GM19023 (cell line): ENCODE data around the gene ADAMTSL5.

ENCODE experiments used
- ATAC-seq: cut with Tn5 transposase; IDR thresholded peaks from one replicate; pipeline ENCODE4 v1.9.1; 2021; ENCODE audit warnings: mild to moderate bottlenecking, moderate library complexity; ENCODE audit not compliant: unreplicated experiment

Gene ADAMTSL5

GRCh38 chr19:1468274-1468820, 44.5 kb downstream of the ADAMTSL5 start:
- no peak for ATAC-seq

GRCh38 chr19:1467490-1468273, 45.1 kb downstream of the ADAMTSL5 start:
- ATAC-seq = no peak

- no peak for ATAC-seq
These were observed 45.7 kb downstream of the ADAMTSL5 start for GRCh38 chr19:1467215-1467489.

GRCh38 chr19:1466461-1467214, 46.2 kb downstream of the ADAMTSL5 start:
- ATAC-seq = no peak

- ATAC-seq = no peak
These were observed 46.8 kb downstream of the ADAMTSL5 start for GRCh38 chr19:1466018-1466460.

- ATAC-seq = no peak
These were observed 47.4 kb downstream of the ADAMTSL5 start for GRCh38 chr19:1465191-1466016.

GRCh38 chr19:1461862-1462261, 51.0 kb downstream of the ADAMTSL5 start:
- ATAC-seq = no peak

- no peak for ATAC-seq
These were observed 52.5 kb downstream of the ADAMTSL5 start for GRCh38 chr19:1460033-1460995.

- no peak for ATAC-seq
These were observed 53.3 kb downstream of the ADAMTSL5 start for GRCh38 chr19:1459479-1459878.

- no peak for ATAC-seq
These were observed 54.9 kb downstream of the ADAMTSL5 start for GRCh38 chr19:1457892-1458291.

GRCh38 chr19:1457031-1457739, 55.6 kb downstream of the ADAMTSL5 start:
- ATAC-seq = no peak

- ATAC-seq = no peak
These were observed 56.5 kb downstream of the ADAMTSL5 start for GRCh38 chr19:1456121-1456900.

- no peak for ATAC-seq
These were observed 57.3 kb downstream of the ADAMTSL5 start for GRCh38 chr19:1455336-1456120.
